Immature natural killer cell (primary cell): ENCODE data around the gene JPH3. TPM values are rescaled to one million over a fixed set of nuclear protein-coding genes. Genes with fewer than 3 reads are reported as not detected.

Experiments used
- DNase-seq, 3 donors: peaks; one replicate each; pipeline ENCODE4 v3.0.0; 2022; ENCODE audit warnings: mixed read lengths in 1 of 3
- H3K27ac Mint-ChIP-seq, 6 donors: one replicate each; pipeline ENCODE4 v1.8.0; 2020; ENCODE audit warnings: mixed read lengths in 6 of 6, mild to moderate bottlenecking in 5 of 6, inconsistent platforms in 4 of 6, moderate library complexity in 3 of 6
- H3K27me3 Mint-ChIP-seq, 3 donors: one replicate each; pipeline ENCODE4 v1.8.0; 2020 to 2021; ENCODE audit warnings: low read depth in 3 of 3, mild to moderate bottlenecking in 3 of 3, mixed read lengths in 3 of 3, moderate library complexity in 3 of 3, inconsistent platforms in 1 of 3
- H3K36me3 Mint-ChIP-seq, 3 donors: one replicate each; pipeline ENCODE4 v1.8.0; 2020; ENCODE audit warnings: mixed read lengths in 3 of 3, inconsistent platforms in 2 of 3, mild to moderate bottlenecking in 2 of 3
- H3K4me1 Mint-ChIP-seq, 2 donors: one replicate each; pipeline ENCODE4 v1.8.0; 2020; ENCODE audit warnings: inconsistent platforms in 2 of 2, mild to moderate bottlenecking in 2 of 2, mixed read lengths in 2 of 2, moderate library complexity in 1 of 2
- H3K4me3 Mint-ChIP-seq, 5 donors: one replicate each; pipeline ENCODE4 v1.8.0; 2020; ENCODE audit warnings: mild to moderate bottlenecking in 5 of 5, mixed read lengths in 5 of 5, inconsistent platforms in 3 of 5, moderate library complexity in 3 of 5
- H3K9me3 Mint-ChIP-seq, 6 donors: one replicate each; pipeline ENCODE4 v1.8.0; 2020; ENCODE audit warnings: mild to moderate bottlenecking in 6 of 6, mixed read lengths in 6 of 6, inconsistent platforms in 4 of 6, moderate library complexity in 3 of 6
- polyA plus RNA-seq, 3 donors: library from polyadenylated mRNA; unstranded; fragments of 300-500 nt; fragmentation: Illumina TruSeq; gene quantifications; one replicate each; pipeline ENCODE4 v1.2.3, GENCODE V29; 2021

JPH3 gene
- not detected for polyA plus RNA-seq

DNA sequence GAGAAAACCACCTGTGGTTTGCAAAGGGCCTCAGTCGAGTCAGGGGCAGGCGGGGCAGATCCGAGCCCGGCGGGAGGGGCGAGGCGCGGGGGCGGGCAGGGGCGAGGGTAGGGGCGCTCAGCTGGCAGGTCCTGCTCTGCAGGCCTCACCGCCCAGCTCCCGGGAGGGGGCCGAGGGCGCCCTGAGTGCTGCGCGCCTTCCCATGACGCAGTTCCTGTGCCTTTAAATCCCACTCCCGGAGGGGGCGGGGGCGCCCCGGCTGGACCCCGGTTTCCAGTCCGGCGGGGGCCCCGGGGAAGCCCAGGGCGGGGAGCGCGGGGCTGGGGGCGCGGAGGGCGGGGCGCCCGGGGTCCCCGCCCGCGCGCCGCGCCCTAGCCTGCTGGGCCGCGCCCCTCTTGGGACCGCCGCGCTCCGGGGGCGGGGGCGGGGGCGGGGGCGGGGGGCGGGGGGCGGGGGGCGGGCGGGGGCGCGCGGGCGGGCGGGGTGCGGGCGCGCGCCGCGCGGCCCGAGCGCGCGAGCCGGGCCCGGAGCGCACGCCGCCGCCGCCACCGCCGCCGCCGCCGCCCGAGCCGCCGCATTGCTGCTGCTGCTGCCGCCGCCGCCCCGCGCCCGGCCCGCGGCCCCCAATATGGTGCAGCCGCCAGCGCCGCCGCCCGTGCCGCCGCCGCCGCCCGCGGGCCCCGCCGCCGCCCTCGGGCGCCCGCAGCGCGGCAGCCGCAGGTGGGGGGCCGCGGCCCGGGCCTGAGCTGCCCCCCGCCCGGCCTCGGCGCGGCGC lies at the start of gene JPH3:
JPH3 (plus strand) TSS at position 508 of the 775 bp plus-strand sequence. CDS start 639 bp downstream, outside the sequence.
- DNase-seq: no peak
- Mint-ChIP-seq H3K36me3 (no peaks in the 10 kb centered on the region), H3K27me3 (peaks cover 10 to 28% (median 23%) of the 10 kb centered on the region in 3 donors), H3K4me3 (peak within 1 kb of the TSS in 4 of 5 donors; percentile 21 to 57 (median 52)), H3K4me1 (peaks cover 0 to 12% of the 10 kb centered on the region in 2 donors), H3K27ac (no peak within 1 kb of the TSS), H3K9me3 (peaks cover 0 to 5% (median 0%) of the 10 kb centered on the region in 6 donors)

GRCh38 chr16:87552772-87553573 lies 49.3 kb upstream of the JPH3 start:
- Mint-ChIP-seq H3K27ac (no peak overlapping the region), H3K27me3 (peaks cover 0 to 10% (median 2%) of the 10 kb centered on the region in 3 donors)

GRCh38 chr16:87554754-87555427 lies 47.4 kb upstream of the JPH3 start:
- peaks cover 2 to 5% of the 10 kb centered on the region in 2 donors for H3K4me1 Mint-ChIP-seq
- no peak for DNase-seq
- no peak overlapping the region for H3K27ac Mint-ChIP-seq
- peaks cover 0 to 5% (median 2%) of the 10 kb centered on the region in 3 donors for H3K27me3 Mint-ChIP-seq
- H3K36me3 Mint-ChIP-seq: no peaks in the 10 kb centered on the region
- no peak overlapping the region for H3K4me3 Mint-ChIP-seq
- no peaks in the 10 kb centered on the region for H3K9me3 Mint-ChIP-seq

More at GRCh38 chr16:87552772-87553573, 49.3 kb upstream of the JPH3 start:
- no peak for DNase-seq
- Mint-ChIP-seq H3K9me3 (no peaks in the 10 kb centered on the region), H3K4me1 (peaks cover 6 to 9% of the 10 kb centered on the region in 2 donors), H3K36me3 (no peaks in the 10 kb centered on the region), H3K4me3 (no peak overlapping the region)

- H3K36me3 Mint-ChIP-seq: no peaks in the 10 kb centered on the region
- H3K9me3 Mint-ChIP-seq: no peaks in the 10 kb centered on the region
- H3K27ac Mint-ChIP-seq: no peak overlapping the region
- no peak for DNase-seq
- H3K27me3 Mint-ChIP-seq: peaks cover 0 to 2% (median 2%) of the 10 kb centered on the region in 3 donors
- no peak overlapping the region for H3K4me3 Mint-ChIP-seq
- H3K4me1 Mint-ChIP-seq: no peaks in the 10 kb centered on the region
Observed at GRCh38 chr16:87555647-87556046, 46.7 kb upstream of the JPH3 start.

- Mint-ChIP-seq H3K9me3 (no peaks in the 10 kb centered on the region), H3K27me3 (peaks cover 0 to 2% (median 2%) of the 10 kb centered on the region in 3 donors), H3K27ac (no peak overlapping the region), H3K36me3 (no peaks in the 10 kb centered on the region), H3K4me3 (no peak overlapping the region), H3K4me1 (no peaks in the 10 kb centered on the region)
- DNase-seq: no peak
Observed at GRCh38 chr16:87556941-87557459, 45.3 kb upstream of the JPH3 start.

- DNase-seq: no peak
- no peaks in the 10 kb centered on the region for H3K9me3 Mint-ChIP-seq
- no peak overlapping the region for H3K27ac Mint-ChIP-seq
- no peaks in the 10 kb centered on the region for H3K4me1 Mint-ChIP-seq
- H3K36me3 Mint-ChIP-seq: no peaks in the 10 kb centered on the region
- H3K27me3 Mint-ChIP-seq: peaks cover 2% of the 10 kb centered on the region in 3 donors
- H3K4me3 Mint-ChIP-seq: no peak overlapping the region
Observed at GRCh38 chr16:87558682-87559081, 43.6 kb upstream of the JPH3 start.

DNA sequence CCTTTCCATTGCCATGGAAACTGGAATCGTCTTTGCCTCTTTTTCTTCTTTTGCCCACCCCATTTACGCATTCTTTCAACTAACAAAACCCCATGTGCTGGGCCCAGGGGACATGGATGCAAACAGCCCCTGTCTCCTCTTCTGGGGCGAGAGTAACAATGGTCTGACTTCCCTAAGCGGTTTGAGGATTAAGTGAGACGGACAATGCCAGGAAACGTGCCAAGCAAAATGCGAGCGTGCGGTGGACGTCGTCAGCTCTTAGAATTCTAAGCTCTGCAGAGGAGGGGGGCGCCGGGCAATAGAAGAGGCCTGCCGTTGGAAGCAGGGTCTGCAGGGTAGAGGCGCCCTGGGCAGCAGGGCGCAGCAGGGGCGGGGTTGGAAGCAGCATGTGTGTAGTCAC lies 42.4 kb upstream of the JPH3 start:
- Mint-ChIP-seq H3K4me1 (no peaks in the 10 kb centered on the region), H3K4me3 (no peak overlapping the region), H3K36me3 (no peaks in the 10 kb centered on the region), H3K27me3 (peaks cover 2 to 4% (median 2%) of the 10 kb centered on the region in 3 donors), H3K27ac (no peak overlapping the region), H3K9me3 (peaks cover 0 to 1% (median 0%) of the 10 kb centered on the region in 6 donors)
- no peak for DNase-seq

GRCh38 chr16:87560428-87561199 lies 41.7 kb upstream of the JPH3 start:
- peak; percentile 19 to 28 (median 24) for DNase-seq
- Mint-ChIP-seq H3K4me1 (no peaks in the 10 kb centered on the region), H3K27ac (peak overlapping the region in 1 of 6 donors; percentile 46), H3K4me3 (no peak overlapping the region), H3K36me3 (no peaks in the 10 kb centered on the region), H3K9me3 (peaks cover 0 to 1% (median 0%) of the 10 kb centered on the region in 6 donors), H3K27me3 (peaks cover 0 to 4% (median 2%) of the 10 kb centered on the region in 3 donors)

GRCh38 chr16:87561200-87562105 lies 40.9 kb upstream of the JPH3 start:
- no peaks in the 10 kb centered on the region for H3K36me3 Mint-ChIP-seq
- peaks cover 0 to 1% (median 0%) of the 10 kb centered on the region in 6 donors for H3K9me3 Mint-ChIP-seq
- no peak overlapping the region for H3K27ac Mint-ChIP-seq
- DNase-seq: no peak
- no peaks in the 10 kb centered on the region for H3K4me1 Mint-ChIP-seq
- no peak overlapping the region for H3K4me3 Mint-ChIP-seq
- H3K27me3 Mint-ChIP-seq: peaks cover 0 to 4% (median 2%) of the 10 kb centered on the region in 3 donors

GRCh38 chr16:87562201-87562600 lies 40.1 kb upstream of the JPH3 start:
- Mint-ChIP-seq H3K36me3 (no peaks in the 10 kb centered on the region), H3K4me1 (no peaks in the 10 kb centered on the region), H3K27ac (no peak overlapping the region), H3K9me3 (peaks cover 0 to 1% (median 0%) of the 10 kb centered on the region in 6 donors), H3K27me3 (peaks cover 0 to 4% (median 2%) of the 10 kb centered on the region in 3 donors), H3K4me3 (no peak overlapping the region)
- no peak for DNase-seq

DNA sequence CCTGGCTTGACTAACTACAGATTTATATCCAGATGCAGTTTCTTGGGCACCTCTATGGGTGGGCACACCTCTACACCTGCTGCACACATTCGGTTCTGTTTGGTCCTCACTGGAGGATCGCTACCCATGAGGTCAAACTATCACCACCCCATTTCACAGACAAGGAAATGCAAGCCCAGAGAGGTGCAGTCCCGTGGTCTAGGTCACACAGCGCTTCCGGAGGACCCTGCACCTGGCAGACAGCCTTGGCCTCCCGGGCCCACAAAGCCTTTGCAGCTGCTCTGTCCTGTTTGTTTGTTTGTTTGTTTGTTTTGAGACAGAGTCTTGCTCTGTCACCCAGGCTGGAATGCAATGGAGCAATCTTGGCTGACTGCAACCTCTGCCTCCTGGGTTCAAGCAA lies 39.3 kb upstream of the JPH3 start:
- Mint-ChIP-seq H3K9me3 (peaks cover 0 to 1% (median 0%) of the 10 kb centered on the region in 6 donors), H3K27me3 (peaks cover 0 to 4% (median 2%) of the 10 kb centered on the region in 3 donors), H3K36me3 (no peaks in the 10 kb centered on the region), H3K4me1 (no peaks in the 10 kb centered on the region), H3K4me3 (no peak overlapping the region), H3K27ac (no peak overlapping the region)
- DNase-seq: no peak
